Subcutaneous abdominal adipose tissue (tissue), 5 donors: ENCODE measurements around the gene FZD1.

Experiments
- H3K27ac ChIP-seq: one replicate; pipeline ENCODE4 v1.7.0; 2013; ENCODE audit warnings: low read depth, mild to moderate bottlenecking, inconsistent platforms, low read length, moderate library complexity
- H3K27me3 ChIP-seq, 5 donors: one replicate each; pipeline ENCODE4 v1.7.0; 2013; ENCODE audit warnings: low read length in 5 of 5, inconsistent platforms in 1 of 5; ENCODE audit not compliant: control insufficient read depth in 5 of 5, insufficient read depth in 4 of 5
- H3K36me3 ChIP-seq, 5 donors: one replicate each; pipeline ENCODE4 v1.7.0; 2013; ENCODE audit warnings: low read length in 5 of 5; ENCODE audit not compliant: control insufficient read depth in 5 of 5, insufficient read depth in 5 of 5
- H3K4me1 ChIP-seq, 5 donors: one replicate each; pipeline ENCODE4 v1.7.0; 2013; ENCODE audit warnings: low read length in 5 of 5, mild to moderate bottlenecking in 3 of 5, moderate library complexity in 1 of 5; ENCODE audit not compliant: control insufficient read depth in 5 of 5, insufficient read depth in 5 of 5
- H3K4me3 ChIP-seq, 5 donors: one replicate each; pipeline ENCODE4 v1.7.0; 2013; ENCODE audit warnings: low read length in 5 of 5, low read depth in 1 of 5
- H3K9ac ChIP-seq, 5 donors: one replicate each; pipeline ENCODE4 v1.7.0; 2013; ENCODE audit warnings: low read length in 5 of 5, mild to moderate bottlenecking in 4 of 5, moderate library complexity in 3 of 5
- H3K9me3 ChIP-seq, 5 donors: one replicate each; pipeline ENCODE4 v1.7.0; 2013; ENCODE audit warnings: low read length in 5 of 5; ENCODE audit not compliant: control insufficient read depth in 5 of 5
- donor health status: healthy.
- donor health status: healthy.
- donor health status: healthy.
- donor health status: healthy.
- donor health status: healthy.

Gene FZD1

GRCh38 chr7:91240376-91240941 is 23.8 kb upstream of the FZD1 start:
- Histone ChIP-seq H3K36me3 (no peaks in the 10 kb centered on the region), H3K4me3 (no peak overlapping the region), H3K9ac (peak overlapping the region in 1 of 5 donors; percentile 44), H3K27ac (no peak overlapping the region), H3K27me3 (no peaks in the 10 kb centered on the region), H3K4me1 (peaks cover 3 to 27% (median 18%) of the 10 kb centered on the region in 5 donors), H3K9me3 (no peaks in the 10 kb centered on the region)

GRCh38 chr7:91242097-91242844 is 22.0 kb upstream of the FZD1 start:
- H3K27me3 ChIP-seq = no peaks in the 10 kb centered on the region
- no peak overlapping the region for H3K27ac ChIP-seq

GRCh38 chr7:91243591-91244301 is 20.5 kb upstream of the FZD1 start:
- Histone ChIP-seq H3K4me3 (no peak overlapping the region), H3K9me3 (no peaks in the 10 kb centered on the region), H3K36me3 (no peaks in the 10 kb centered on the region), H3K4me1 (peaks cover 3 to 27% (median 18%) of the 10 kb centered on the region in 5 donors), H3K27me3 (no peaks in the 10 kb centered on the region), H3K9ac (no peak overlapping the region), H3K27ac (no peak overlapping the region)

More at GRCh38 chr7:91242097-91242844, 22.0 kb upstream of the FZD1 start:
- H3K9ac ChIP-seq = no peak overlapping the region
- H3K9me3 ChIP-seq = no peaks in the 10 kb centered on the region
- H3K36me3 ChIP-seq = no peaks in the 10 kb centered on the region
- H3K4me1 ChIP-seq = peaks cover 3 to 27% (median 18%) of the 10 kb centered on the region in 5 donors
- no peak overlapping the region for H3K4me3 ChIP-seq

DNA sequence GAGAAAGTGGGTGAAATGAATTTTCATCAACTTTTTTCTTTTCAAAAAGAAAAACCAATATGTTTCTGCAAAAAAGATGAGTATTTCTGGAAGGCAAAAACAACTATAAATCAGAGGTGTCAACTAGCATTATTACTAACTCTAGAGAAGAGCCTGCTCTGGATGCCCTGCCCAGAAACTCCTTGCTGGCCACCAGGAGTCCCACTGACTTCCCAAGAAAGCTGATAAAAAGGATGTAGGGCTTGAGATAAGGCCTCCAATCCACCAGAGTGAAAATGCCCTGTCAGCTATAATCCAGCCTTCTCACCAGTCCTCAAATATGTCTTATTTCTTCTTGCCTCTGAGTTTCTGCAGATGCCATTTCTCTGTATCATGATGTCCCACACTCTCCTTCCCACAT is 16.7 kb upstream of the FZD1 start:
- Histone ChIP-seq H3K9ac (no peak overlapping the region), H3K27me3 (no peaks in the 10 kb centered on the region), H3K4me3 (no peak overlapping the region), H3K27ac (no peak overlapping the region), H3K9me3 (no peaks in the 10 kb centered on the region), H3K36me3 (no peaks in the 10 kb centered on the region), H3K4me1 (peaks cover 0 to 5% (median 0%) of the 10 kb centered on the region in 5 donors)

DNA sequence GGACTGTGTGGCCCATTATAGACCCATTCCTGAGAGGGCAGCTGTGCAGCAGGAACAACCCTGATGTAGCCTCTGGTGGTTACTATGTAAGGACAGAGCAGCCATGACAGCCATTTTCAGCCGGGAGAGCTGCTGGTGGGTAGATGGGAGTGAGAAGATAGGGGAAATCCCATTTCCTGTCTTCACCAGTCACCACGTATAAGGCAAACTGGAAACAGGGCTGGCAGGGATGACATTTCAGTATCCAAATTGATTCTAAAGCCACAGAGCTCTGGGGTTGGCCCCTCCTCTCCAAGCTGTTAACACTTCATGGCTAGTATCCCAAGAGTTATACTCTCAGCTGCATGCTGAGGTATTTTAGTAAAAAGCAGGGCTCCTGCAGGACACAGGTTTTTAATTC is 15.2 kb upstream of the FZD1 start:
- Histone ChIP-seq H3K4me3 (no peak overlapping the region), H3K36me3 (no peaks in the 10 kb centered on the region), H3K27me3 (no peaks in the 10 kb centered on the region), H3K27ac (no peak overlapping the region), H3K9me3 (no peaks in the 10 kb centered on the region), H3K9ac (no peak overlapping the region), H3K4me1 (no peaks in the 10 kb centered on the region)

DNA sequence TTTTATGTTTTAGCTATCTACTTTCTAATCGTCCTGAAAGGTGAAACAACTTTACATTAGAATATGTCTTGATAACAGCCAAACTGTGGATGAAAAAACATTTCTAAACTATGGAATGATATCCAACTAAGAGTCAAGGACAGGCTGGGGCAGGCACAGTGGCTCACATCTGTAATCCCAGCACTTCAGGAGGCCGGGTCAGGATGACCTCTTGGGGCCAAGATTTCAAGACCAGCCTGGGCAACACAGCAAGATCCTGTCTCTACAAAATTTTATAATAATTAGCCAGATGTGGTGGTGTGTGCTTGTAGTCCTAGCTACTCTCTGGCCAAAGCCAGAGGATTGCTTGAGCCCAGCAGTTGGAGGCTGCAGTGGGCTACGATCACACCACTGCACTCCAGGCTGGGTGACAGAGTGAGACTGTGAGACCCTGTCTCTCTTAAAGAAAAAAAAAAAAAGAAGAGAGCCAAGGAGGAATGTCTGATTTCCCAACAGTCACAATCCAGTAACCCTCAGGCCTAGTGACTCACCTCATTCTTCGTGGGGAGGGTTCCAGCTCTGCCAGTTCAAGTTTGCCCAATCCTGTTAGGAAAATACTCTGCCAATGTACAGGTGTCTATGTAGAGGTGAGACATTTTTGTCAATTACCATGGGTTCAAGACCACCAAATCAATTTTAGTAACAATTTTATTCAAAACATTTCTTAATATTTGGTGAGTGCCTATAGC is 14.6 kb upstream of the FZD1 start:
- H3K9me3 ChIP-seq = no peaks in the 10 kb centered on the region
- H3K9ac ChIP-seq = no peak overlapping the region
- H3K36me3 ChIP-seq = no peaks in the 10 kb centered on the region
- no peak overlapping the region for H3K27ac ChIP-seq
- H3K4me3 ChIP-seq = no peak overlapping the region
- H3K4me1 ChIP-seq = no peaks in the 10 kb centered on the region
- no peaks in the 10 kb centered on the region for H3K27me3 ChIP-seq

GRCh38 chr7:91250706-91251105 is 13.5 kb upstream of the FZD1 start:
- no peak overlapping the region for H3K4me3 ChIP-seq
- no peaks in the 10 kb centered on the region for H3K36me3 ChIP-seq
- H3K4me1 ChIP-seq = no peaks in the 10 kb centered on the region
- H3K9me3 ChIP-seq = no peaks in the 10 kb centered on the region
- no peak overlapping the region for H3K9ac ChIP-seq
- H3K27me3 ChIP-seq = no peaks in the 10 kb centered on the region
- no peak overlapping the region for H3K27ac ChIP-seq

DNA sequence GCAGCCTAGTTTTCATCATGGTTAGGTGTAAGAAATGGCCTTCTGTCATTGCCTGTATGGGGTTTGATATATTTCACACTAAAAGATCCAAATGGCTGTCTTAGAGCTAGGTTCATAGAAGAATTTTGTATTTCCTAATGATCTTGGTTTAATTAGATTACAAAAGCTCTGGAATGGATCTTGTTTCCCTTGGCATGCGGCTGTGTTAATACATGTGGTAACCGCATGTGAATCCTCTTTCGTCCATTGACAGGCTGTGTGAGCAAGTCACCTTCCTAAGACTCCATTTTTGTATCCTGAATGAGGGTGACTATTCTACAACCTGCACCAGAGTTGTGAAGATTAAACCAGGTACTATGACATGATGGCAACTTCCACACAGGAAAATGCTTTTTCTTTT is 12.4 kb upstream of the FZD1 start:
- Histone ChIP-seq H3K9me3 (no peaks in the 10 kb centered on the region), H3K4me3 (no peak overlapping the region), H3K4me1 (no peaks in the 10 kb centered on the region), H3K27ac (no peak overlapping the region), H3K36me3 (no peaks in the 10 kb centered on the region), H3K27me3 (no peaks in the 10 kb centered on the region), H3K9ac (no peak overlapping the region)

GRCh38 chr7:91263384-91264045 is 718 bp upstream of the FZD1 start:
- Histone ChIP-seq H3K36me3 (no peaks in the 10 kb centered on the region), H3K4me3 (peak overlapping the region; percentile 83 to 96 (median 93)), H3K9me3 (no peaks in the 10 kb centered on the region), H3K4me1 (peaks cover 0 to 42% (median 36%) of the 10 kb centered on the region in 5 donors), H3K9ac (peak overlapping the region in 4 of 5 donors; percentile 75 to 83 (median 80)), H3K27ac (peak overlapping the region; percentile 75), H3K27me3 (no peaks in the 10 kb centered on the region)
